ENCODE measurements around the gene KRI1.

Gene KRI1

DNA sequence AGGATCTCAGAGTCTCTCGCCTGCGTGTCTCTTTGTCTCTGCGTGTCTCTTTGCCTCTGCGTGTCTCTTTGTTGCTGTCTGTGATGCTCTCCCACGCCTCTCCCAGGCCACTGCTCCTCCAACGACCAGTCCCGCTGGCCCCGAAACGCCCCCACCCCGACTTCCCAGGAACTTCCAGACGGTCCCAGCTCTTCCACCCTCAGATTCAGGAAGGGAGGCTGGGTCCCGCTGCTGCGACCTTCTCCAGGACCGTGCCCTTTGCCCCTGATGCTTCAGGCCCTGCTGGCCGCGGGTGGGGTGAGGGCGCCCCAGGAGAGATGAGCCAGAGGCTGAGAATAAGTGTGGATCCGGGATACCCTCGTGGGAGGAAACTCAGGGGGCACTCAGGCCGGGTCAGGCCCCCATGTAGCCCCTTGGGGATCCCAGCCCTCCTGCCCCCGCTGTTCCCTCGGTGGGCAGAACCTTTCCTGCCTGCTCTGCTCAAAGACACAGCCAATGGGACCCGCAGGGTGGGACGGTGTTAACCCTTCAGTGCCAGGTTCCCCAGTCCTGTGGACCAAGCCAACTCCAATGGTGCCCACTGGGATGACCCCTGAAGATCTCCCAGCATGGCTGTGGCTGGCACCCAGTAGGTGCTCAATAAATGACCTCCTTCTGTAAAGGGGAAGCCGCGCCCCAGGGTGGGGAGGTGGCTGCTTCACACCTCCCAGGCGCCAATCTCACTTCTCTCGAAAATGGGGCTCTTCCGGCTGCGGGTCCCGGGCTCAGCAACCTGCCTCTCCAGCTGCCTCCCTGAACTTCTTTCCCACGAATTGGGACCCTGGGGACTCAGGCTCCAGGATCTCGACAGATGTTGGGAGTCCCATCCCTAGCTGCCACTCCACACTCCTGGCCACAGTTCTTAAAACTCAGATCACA lies 47.1 kb downstream of the KRI1 start:
- no peak for DNase-seq (ENCODE audit: low read depth)

DNA sequence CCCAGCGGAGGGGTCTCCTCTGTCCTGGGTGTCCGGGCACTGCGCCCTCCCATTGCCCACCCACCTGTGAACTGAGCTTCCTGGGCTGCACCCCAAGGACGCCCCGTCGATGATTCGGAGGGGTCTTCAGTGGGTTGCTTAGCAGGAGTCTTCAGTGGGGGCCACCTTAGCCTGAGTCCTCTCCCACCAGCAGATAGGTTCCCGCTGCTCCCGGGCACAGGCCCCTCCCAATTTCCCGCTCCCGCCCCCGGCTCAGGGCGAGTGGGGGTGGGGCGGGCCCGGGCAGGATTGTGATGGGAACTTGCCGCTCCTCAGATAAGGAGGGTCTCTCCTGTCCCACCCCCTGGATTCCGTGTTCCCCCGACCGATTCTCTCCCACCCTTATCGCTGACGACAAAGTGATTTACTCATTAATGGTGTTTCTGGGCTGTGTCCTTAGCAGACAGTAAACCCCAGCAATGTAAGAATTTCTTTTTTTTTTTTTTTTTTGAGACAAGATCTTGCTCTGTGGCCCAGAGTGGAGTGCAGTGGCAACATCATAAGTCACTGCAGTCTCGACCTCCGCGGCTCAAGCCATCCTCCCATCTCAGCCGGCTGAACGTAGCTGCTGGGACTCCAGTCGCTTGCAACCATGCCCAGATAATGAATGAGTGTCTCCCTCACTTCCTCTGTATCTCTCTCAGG lies 47.9 kb downstream of the KRI1 start:
- no peak for DNase-seq (ENCODE audit: low read depth)

DNA sequence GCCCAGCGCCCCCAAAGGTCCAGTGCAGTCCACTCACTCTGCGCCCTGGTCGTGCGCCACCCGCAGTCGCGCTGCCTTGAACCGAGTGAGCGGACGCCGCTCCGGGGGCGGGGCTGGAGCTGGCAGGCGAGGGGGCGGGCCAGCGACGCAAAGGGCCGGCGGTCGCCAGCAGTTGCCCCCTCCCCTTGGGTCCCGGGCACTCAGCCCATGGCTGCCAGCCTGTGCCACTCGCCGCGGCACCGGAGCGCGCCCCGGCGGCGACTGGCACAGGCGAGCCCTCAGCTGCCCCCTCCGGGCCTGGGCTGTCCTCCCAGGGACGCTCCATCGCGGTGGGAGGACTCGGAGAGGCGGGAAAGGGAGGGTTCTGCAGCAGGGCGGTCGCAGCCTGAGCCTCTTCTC lies 48.5 kb downstream of the KRI1 start, which contains the start of gene S1PR5:
TSS of gene S1PR5 (minus strand) at position 87 of the 399 bp plus-strand sequence. CDS start 2,436 bp downstream, outside the sequence.
- DNase-seq (ENCODE audit: low read depth): no peak

DNA sequence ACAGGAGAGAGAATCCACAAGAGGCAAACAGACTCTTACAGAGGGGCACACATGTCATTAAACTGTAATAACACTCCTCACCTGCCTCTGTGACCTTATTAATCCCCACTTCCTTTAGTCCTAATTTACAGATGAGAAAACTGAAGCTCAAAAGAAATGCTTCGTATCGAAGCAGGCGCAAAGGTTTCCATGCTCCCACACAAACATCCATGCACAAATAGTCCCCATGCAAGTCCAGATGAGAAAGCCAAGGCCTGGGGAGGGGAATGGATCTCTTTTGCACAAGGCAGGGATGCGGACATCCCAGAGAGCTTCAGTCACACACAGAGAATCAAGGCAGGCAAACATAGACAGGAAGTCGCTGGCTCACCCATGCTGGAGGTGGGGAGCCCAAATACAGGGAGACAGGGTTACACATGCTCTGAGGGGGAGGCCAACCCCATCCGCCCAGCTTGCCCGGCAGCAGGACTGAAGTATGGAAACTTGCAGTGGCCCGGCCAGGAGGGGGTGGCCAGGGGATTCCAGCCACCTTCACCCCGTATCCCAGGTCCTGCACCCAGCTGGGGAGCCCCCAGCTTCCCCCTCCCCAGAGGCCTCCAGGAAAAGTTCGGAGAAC lies 49.0 kb downstream of the KRI1 start:
- DNase-seq (ENCODE audit: low read depth): no peak

DNA sequence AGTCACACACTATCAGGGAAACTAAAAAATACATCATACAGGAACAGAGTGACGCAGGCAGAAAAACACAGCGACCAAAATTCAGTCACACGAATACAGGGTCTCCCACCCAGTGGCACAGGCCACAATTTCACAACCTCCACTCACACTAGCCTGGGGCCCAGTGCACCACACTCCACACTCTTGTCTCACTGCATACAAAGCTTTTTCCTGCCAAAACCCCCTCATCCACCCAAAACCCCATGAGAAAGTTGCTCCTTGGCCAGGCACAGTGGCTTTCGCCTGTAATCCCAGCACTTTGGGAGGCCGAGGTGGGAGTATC lies 49.8 kb downstream of the KRI1 start:
- DNase-seq (ENCODE audit: low read depth): no peak

DNA sequence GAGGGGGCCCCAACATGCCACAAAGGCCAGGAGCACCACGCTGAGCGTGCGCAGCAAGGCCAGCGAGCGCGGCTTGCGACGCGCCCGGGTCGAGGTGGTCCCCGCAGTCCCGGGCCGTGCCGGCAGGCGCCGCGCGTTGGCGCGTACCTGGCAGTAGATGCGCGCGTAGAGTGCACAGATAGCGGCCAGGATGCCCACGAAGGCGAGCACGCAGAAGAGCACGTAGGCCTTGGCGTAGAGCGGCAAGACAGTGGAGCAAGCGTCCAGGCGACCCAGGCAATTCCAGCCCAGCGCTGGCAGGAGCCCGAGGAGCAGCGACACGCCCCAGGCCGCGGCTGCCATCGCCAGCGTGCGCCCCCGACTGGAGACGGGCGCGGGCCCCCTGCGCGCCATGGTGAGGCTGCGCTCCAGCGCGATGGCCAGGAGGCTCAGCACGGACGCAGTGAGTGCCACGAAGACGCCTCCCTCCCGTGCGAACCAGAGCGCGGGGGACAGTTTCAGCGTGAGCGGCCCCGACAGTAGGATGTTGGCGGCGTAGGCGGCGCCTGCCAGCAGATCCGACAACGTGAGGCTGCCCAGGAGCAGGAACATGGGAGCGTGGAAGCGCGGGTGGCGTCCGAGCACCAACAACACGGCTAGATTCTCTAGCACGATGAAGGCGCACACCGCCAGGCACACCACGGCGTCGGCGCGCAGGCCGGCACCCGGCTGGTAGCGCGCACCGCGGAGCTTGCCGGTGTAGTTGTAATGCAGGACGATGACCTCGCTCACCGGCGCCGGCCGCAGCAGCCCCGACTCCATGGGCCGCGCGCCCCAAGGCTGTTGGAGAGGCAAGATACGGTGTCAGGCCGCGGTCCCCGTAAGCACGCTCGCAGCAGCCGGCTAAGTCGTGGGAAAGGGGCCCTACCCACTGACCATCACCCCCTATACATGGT lies 51.3 kb downstream of the KRI1 start:
- peak; percentile 22 for DNase-seq (ENCODE audit: low read depth)

DNA sequence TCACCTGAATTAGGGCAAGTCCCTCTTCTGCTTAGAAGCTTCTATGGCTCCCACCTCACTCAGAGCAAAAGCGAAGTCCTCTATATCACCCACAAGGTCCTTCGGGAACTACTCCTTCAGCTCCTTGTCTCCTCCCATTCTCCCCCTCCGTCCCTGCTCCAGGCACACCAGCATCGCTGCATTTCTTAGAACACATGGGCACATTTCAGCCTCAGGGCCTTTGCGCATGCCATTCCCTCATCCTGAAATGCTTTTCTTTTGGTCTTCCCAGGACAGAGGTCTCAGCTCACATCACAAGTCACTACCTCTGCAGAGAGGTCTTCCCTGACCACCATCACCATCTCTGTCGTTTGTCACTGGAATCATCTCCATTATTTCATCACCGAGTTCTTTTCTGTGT lies 52.6 kb downstream of the KRI1 start:
- DNase-seq (ENCODE audit: low read depth): no peak

DNA sequence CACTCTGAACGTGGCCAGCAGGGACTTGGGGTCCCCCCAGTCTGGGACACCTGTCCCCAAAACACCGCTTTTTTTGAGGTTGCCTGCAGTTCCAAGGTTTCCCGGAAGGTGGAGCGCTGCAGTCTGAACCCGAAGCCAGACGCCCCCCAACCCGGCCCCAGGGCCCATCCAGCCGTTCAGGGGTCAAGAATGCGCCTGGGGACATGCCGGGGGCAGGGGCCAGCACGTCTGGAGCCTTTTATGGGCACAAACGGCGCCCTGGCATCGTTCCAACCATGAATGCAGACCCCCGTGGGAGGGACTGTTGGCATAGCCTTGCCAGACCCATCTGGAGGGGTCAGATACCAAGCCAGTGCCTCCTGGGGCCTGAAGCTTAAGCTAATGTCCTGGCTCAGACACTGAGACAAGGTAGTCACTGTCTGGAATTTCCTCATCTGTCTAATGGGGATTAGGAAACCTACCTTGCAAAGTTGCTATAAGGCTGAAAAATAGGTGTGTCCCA lies 55.5 kb downstream of the KRI1 start:
- DNase-seq (ENCODE audit: low read depth): peak; percentile 44

DNA sequence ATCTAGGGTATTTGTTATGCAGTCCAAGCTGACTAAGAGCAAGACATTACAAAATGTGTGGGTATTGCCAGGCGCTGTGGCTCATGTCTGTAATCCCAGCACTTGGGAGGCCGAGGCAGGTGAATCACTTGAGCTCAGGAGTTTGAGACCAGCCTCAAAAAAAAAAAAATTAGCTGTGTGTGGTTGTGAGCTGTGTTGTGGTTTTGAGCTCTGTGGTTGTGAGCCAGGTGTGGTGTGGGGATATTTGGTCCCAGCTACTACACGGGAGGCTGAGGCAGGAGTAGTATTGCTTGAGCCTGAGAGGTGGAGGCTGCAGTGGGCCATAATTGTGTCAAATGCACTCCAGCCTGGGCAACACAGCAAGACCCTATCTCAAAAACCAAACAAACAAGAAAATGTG lies 57.1 kb downstream of the KRI1 start:
- no peak for DNase-seq (ENCODE audit: low read depth)

DNA sequence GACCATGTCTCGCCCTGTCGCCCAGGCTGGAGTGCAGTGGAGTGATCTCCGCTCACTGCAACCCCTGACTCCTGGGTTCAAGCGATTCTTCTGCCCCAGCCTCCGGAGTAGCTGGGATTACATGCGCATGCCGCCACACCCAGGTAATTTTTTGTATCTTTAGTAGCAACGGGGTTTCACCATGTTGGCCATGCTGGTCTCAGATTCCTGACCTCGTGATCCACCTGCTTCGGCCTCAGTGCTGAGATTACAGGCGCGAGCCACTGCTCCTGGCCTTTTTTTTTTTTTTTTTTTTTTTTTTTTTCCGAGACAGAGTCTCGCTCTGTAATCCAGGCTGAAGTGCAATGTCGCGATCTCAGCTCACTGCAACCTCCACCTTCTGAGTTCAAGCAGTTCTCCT lies 57.8 kb downstream of the KRI1 start:
- no peak for DNase-seq (ENCODE audit: low read depth)

DNA sequence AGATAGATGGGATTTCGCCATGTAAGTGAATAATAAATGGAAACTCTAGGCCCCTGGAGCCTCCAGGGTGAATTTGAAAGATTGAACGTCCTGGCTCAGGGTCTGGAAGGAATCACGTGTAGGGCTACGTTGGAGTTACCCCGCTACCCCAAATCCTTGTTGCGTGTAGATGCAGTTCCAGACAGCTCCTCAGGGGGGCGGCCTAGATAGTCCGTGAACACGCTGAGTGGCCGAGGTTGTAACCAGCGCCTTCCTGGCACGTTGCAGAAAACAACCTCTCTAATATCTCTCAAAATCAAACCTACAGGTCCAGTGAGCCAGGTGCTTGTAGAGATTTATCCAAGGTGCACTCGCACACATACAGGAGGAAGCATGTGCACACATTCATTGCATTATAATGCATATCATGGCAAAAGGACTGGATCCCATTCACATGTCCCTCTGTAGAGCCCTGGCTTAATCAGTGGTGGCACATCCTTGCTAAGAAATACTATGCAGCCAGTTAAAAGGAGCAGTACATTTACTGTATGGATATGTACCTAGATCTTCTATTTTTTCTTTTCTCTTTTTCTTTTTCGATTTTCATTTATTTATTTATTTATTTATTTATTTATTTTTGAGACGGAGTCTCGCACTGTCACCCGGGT lies 60.1 kb downstream of the KRI1 start:
- DNase-seq (ENCODE audit: low read depth): peak; percentile 68

Data from T follicular helper cell (primary cell).